22Rv1 (cell line): Measurements from ENCODE around the gene GPR52.

ENCODE experiments used
- H3K27ac ChIP-seq: fragments of 450-650 bp; 2 replicates; pipeline ENCODE4 v1.5.1; 2017
- CTCF ChIP-seq: fragments of 450-650 bp; IDR thresholded peaks from 2 replicates; pipeline ENCODE4 v1.5.1; 2017; ENCODE audit warnings: mild to moderate bottlenecking
- ZFX ChIP-seq: fragments of 450-650 bp; IDR thresholded peaks from 2 replicates; pipeline ENCODE4 v1.6.1; 2017; ENCODE audit warnings: antibody characterized with exemption, borderline replicate concordance

The GPR52 gene

GRCh38 chr1:174451408-174451807 lies 3.6 kb downstream of the GPR52 start:
- H3K27ac ChIP-seq = no peak overlapping the region
- TF ChIP-seq CTCF = no peak

GRCh38 chr1:174465855-174466254 lies 18.1 kb downstream of the GPR52 start:
- TF ChIP-seq CTCF (no peak), ZFX (no peak)
- no peak overlapping the region for H3K27ac ChIP-seq

- TF ChIP-seq CTCF (peak; percentile 18; the same call in 1 of the 2 replicates), ZFX (no peak)
- no peak overlapping the region for H3K27ac ChIP-seq
Observed at GRCh38 chr1:174466607-174467006, 18.8 kb downstream of the GPR52 start.

- H3K27ac ChIP-seq = no peak overlapping the region
- TF ChIP-seq CTCF (no peak), ZFX (no peak)
Observed at GRCh38 chr1:174469052-174469451, 21.3 kb downstream of the GPR52 start.

- no peak overlapping the region for H3K27ac ChIP-seq
- TF ChIP-seq ZFX = no peak
- no peak for TF ChIP-seq CTCF
Observed at GRCh38 chr1:174469687-174470086, 21.9 kb downstream of the GPR52 start.

GRCh38 chr1:174479281-174479680 lies 31.5 kb downstream of the GPR52 start:
- TF ChIP-seq ZFX = no peak
- no peak for TF ChIP-seq CTCF
- no peak overlapping the region for H3K27ac ChIP-seq

- TF ChIP-seq ZFX (no peak), CTCF (no peak)
- H3K27ac ChIP-seq = no peak overlapping the region
Observed at GRCh38 chr1:174480324-174480723, 32.6 kb downstream of the GPR52 start.
